ENCODE results near the gene SPDYE1.

DNA sequence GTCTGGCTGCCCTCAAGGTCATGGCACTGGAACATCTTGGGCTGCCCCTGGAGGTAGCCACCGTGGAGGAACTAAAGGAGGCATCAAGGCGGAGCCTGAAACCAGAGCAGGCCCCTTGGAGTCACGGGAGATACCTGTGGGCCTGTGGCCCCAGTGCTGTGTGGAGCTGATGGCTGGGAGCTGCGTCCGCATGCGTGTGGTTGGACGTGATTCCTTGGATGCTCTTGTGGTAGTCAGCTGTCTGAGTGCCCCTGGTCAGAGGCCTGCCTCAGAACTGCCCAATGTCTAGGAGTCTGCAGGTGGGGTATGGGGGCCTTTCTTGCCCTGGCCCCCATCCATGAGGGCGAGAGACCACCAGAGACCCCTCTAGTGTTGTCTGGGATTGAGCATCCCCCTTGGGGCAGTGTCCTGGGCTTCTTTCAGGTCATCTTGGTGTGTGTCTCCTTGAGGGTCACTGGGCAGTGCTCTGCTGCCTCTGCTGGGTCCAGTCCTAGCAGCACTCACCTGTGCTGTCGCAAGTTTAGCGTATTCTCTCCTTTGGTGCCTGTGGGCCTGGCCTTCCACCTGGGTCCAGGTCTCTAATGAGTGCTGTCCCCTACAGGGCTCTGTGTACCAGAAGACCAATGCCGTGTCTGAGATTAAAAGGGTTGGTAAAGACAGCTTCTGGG is 59.6 kb downstream of the SPDYE1 start:
- TF ChIP-seq, protein P1, sequence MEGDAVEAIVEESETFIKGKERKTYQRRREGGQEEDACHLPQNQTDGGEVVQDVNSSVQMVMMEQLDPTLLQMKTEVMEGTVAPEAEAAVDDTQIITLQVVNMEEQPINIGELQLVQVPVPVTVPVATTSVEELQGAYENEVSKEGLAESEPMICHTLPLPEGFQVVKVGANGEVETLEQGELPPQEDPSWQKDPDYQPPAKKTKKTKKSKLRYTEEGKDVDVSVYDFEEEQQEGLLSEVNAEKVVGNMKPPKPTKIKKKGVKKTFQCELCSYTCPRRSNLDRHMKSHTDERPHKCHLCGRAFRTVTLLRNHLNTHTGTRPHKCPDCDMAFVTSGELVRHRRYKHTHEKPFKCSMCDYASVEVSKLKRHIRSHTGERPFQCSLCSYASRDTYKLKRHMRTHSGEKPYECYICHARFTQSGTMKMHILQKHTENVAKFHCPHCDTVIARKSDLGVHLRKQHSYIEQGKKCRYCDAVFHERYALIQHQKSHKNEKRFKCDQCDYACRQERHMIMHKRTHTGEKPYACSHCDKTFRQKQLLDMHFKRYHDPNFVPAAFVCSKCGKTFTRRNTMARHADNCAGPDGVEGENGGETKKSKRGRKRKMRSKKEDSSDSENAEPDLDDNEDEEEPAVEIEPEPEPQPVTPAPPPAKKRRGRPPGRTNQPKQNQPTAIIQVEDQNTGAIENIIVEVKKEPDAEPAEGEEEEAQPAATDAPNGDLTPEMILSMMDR (optimal IDR thresholded peaks at IDR 0.05 in 1 of 3, IDR thresholded peaks at IDR 0.05 in 1 of 3, conservative IDR thresholded peaks at IDR 0.05 in 1 of 3; ENCODE audit: extremely low read depth in 1 of 3, insufficient read depth in 2 of 3, low read length in 3 of 3): no peak
- TF ChIP-seq EZH2 (IDR thresholded peaks at IDR 0.05; ENCODE audit: low read length): no peak

All from keratinocyte (primary cell).